ENCODE measurements around the gene CC2D2A. TPM values are rescaled to one million over a fixed set of nuclear protein-coding genes. Genes with fewer than 3 reads are reported as not detected.

Gene CC2D2A
- total RNA-seq, 6 donors from 2014 or later: 16.3 to 47.4 (median 25.1) TPM

- H3K9me3 ChIP-seq: no peaks in the 10 kb centered on the region
- ATAC-seq (ENCODE audit: low FRiP score in 2 of 2): no peak
- H3K4me1 ChIP-seq: peaks cover 0 to 4% (median 0%) of the 10 kb centered on the region in 4 donors
- peaks cover 0 to 37% (median 14%) of the 10 kb centered on the region in 4 donors for H3K36me3 ChIP-seq
- WGBS, 2 donors: 57 to 67% methylated on average over 7 of the region's 7 CpGs
- no peaks in the 10 kb centered on the region for H3K27me3 ChIP-seq
- no peak for DNase-seq
- no peak overlapping the region for H3K4me3 ChIP-seq
- H3K27ac ChIP-seq: no peak overlapping the region
- TF ChIP-seq CTCF (IDR thresholded peaks at IDR 0.05): no peak
- TF ChIP-seq POLR2AphosphoS5 (IDR thresholded peaks at IDR 0.05): no peak
- TF ChIP-seq POLR2A (IDR thresholded peaks at IDR 0.05): no peak
- TF ChIP-seq EP300 (IDR thresholded peaks at IDR 0.05): no peak
Observed at GRCh38 chr4:15536552-15537499, 67.1 kb downstream of the CC2D2A start.

GRCh38 chr4:15541941-15542340, 72.3 kb downstream of the CC2D2A start:
- H3K9me3 ChIP-seq: no peaks in the 10 kb centered on the region
- peaks cover 0 to 3% (median 0%) of the 10 kb centered on the region in 4 donors for H3K4me1 ChIP-seq
- TF ChIP-seq CTCF (IDR thresholded peaks at IDR 0.05): no peak
- no peak for TF ChIP-seq POLR2AphosphoS5 (IDR thresholded peaks at IDR 0.05)
- no peak for TF ChIP-seq EP300 (IDR thresholded peaks at IDR 0.05)
- TF ChIP-seq POLR2A (IDR thresholded peaks at IDR 0.05): no peak
- peaks cover 0 to 32% (median 17%) of the 10 kb centered on the region in 4 donors for H3K36me3 ChIP-seq
- DNase-seq (no peak), ATAC-seq (ENCODE audit: low FRiP score in 2 of 2) (no peak)
- H3K4me3 ChIP-seq: no peak overlapping the region
- H3K27ac ChIP-seq: no peak overlapping the region
- no peaks in the 10 kb centered on the region for H3K27me3 ChIP-seq
- 96 to 99% methylated on average over 5 of the region's 5 CpGs for WGBS, 2 donors

GRCh38 chr4:15542760-15543159, 73.1 kb downstream of the CC2D2A start:
- DNase-seq (no peak), ATAC-seq (ENCODE audit: low FRiP score in 2 of 2) (no peak)
- H3K27me3 ChIP-seq: no peaks in the 10 kb centered on the region
- no peaks in the 10 kb centered on the region for H3K9me3 ChIP-seq
- peaks cover 0 to 4% (median 0%) of the 10 kb centered on the region in 4 donors for H3K4me1 ChIP-seq
- no peak overlapping the region for H3K4me3 ChIP-seq
- no peak for TF ChIP-seq POLR2A (IDR thresholded peaks at IDR 0.05)
- no peak for TF ChIP-seq EP300 (IDR thresholded peaks at IDR 0.05)
- TF ChIP-seq POLR2AphosphoS5 (IDR thresholded peaks at IDR 0.05): no peak
- TF ChIP-seq CTCF (IDR thresholded peaks at IDR 0.05): no peak
- H3K27ac ChIP-seq: no peak overlapping the region
- 72 to 74% methylated on average over 7 of the region's 7 CpGs for WGBS, 2 donors
- H3K36me3 ChIP-seq: peaks cover 0 to 27% (median 13%) of the 10 kb centered on the region in 4 donors

DNA sequence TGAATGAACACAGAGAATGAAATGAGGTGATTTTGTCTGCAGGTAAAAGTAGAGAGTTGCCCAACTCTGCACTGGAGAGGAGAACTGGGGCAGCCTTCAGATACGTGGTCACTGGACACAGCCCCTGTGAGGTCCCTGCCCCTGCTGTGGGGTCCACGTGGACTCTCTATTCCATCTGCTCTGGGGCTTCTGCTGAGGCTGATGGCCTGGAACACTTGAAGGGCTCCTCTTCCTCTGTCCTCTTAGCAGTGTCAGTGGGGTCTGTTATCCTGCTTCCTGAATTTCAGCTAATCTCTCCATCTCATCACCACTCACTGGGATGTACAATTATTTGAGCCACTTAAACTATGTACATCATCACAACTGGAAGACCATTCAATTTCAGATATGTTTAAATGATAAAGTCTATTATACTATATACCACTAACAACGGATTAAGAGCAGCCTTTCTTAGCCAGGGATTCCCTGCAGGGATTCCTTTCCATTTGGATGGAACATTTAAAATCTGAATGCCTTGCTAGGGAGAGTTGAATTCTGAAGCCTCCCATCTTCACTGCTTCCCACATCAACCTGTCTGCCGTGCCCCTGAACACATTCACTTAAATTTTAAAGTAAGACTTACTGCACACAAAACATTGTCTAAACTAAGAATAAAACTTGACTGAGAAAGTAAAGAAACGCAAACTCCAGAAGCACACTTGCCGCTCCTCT, 74.0 kb downstream of the CC2D2A start:
- no peaks in the 10 kb centered on the region for H3K27me3 ChIP-seq
- H3K27ac ChIP-seq: no peak overlapping the region
- DNase-seq (peak in 1 of 2 donors; percentile 2), ATAC-seq (ENCODE audit: low FRiP score in 2 of 2) (no peak)
- H3K4me3 ChIP-seq: no peak overlapping the region
- no peaks in the 10 kb centered on the region for H3K9me3 ChIP-seq
- peaks cover 0 to 18% (median 6%) of the 10 kb centered on the region in 4 donors for H3K36me3 ChIP-seq
- no peak for TF ChIP-seq POLR2A (IDR thresholded peaks at IDR 0.05)
- no peak for TF ChIP-seq POLR2AphosphoS5 (IDR thresholded peaks at IDR 0.05)
- no peak for TF ChIP-seq EP300 (IDR thresholded peaks at IDR 0.05)
- no peak for TF ChIP-seq CTCF (IDR thresholded peaks at IDR 0.05)
- peaks cover 0 to 4% (median 0%) of the 10 kb centered on the region in 4 donors for H3K4me1 ChIP-seq
- WGBS, 2 donors: 85 to 88% methylated on average over 6 of the region's 6 CpGs
